GM21619 (cell line): ENCODE measurements around the gene ZBTB12.
A peak's percentile ranks its signal among the peaks of the same experiment; 100 is the strongest.
"Not testable (repeated sequence)": the region's sequence is repeated elsewhere in the genome, so short reads cannot be mapped to it uniquely, and the experiment has no call there.

Experiments used
- ATAC-seq: cut with Tn5 transposase; IDR thresholded peaks from one replicate; pipeline ENCODE4 v1.9.1; 2021; ENCODE audit not compliant: unreplicated experiment

Gene ZBTB12

GRCh38 chr6:31922942-31923341, 21.1 kb upstream of the ZBTB12 start:
- no peak for ATAC-seq

GRCh38 chr6:31920811-31921210, 18.9 kb upstream of the ZBTB12 start:
- ATAC-seq: no peak

- ATAC-seq: no peak
These were observed 17.9 kb upstream of the ZBTB12 start for GRCh38 chr6:31919624-31920303.

GRCh38 chr6:31918069-31918720, 16.3 kb upstream of the ZBTB12 start:
- ATAC-seq: no peak

DNA sequence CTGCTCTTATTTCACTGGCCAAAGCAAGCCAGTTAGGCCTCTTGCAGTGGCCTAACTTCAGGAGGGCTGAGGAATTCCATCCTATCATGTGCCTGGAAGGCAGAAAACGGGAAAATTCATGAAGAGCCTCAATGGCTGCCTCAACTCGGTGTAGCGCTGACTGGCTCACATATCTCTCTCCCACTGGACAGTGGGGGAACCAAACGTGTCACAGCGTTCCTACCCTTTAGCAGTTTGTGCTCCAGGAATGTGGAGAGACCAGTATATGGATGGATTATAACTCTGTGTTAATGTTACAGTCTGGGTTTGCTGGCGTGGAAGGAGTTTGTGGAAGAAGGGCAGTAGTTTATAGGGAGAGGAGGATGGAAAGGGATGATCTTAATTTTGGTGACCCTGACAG, 13.9 kb upstream of the ZBTB12 start:
- ATAC-seq: no peak

GRCh38 chr6:31915351-31915750, 13.5 kb upstream of the ZBTB12 start:
- no peak for ATAC-seq

DNA sequence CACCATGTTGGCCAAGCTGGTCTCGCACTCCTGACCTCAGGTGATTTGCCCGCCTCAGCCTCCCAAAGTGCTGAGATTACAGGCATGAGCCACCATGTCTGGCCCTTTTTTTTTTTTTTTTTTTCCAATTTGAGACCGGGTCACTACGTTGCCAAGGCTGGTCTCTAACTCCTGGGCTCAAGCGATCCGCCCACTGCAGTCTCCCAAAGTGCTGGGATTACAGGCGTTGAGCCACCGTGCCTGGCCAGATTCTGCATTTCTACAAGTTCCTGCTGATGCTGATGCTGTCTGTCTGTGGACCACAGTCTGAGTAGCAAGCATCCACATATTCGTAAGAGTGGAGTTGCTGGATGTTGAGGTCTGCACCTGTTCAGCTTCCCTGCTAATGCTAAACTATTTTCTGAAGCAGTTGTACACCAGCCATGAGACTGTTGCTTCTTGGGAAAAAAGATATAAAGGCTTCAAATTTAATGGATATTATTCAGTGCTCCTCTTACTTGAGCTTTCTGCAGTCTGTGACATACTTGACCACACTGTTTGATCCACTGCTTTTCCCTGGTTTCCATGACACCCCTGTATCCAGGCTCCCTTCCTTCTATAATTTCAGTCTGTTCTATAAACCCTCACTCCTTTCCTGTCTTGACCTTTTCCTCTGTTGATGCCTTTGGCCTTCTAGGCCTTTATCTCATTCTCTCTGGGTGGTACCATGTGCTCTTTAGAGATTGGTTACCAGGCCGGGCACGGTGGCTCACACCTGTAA, 10.1 kb upstream of the ZBTB12 start:
- ATAC-seq: no peak

DNA sequence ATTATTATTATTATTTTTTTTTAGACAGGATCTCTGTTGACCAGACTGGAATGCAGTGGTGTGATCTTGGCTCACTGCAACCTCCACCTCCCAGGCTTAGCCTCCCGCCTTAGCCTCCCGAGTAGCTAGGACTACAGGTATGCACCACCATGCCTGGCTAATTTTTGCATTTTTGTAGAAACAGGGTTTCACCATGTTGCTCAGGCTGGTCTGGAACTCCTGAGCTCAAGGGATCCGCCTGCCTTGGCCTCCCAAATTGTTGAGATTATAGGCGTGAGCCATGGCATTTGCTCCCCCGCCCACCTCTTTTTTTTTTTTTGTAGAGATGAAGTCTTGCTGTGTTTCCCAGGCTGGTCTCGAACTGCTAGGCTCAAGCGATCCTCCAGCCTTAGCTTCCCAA, 7.4 kb upstream of the ZBTB12 start:
- not testable (repeated sequence) for ATAC-seq

- ATAC-seq: peak; percentile 83
These were observed 6.9 kb upstream of the ZBTB12 start for GRCh38 chr6:31908791-31909190.

DNA sequence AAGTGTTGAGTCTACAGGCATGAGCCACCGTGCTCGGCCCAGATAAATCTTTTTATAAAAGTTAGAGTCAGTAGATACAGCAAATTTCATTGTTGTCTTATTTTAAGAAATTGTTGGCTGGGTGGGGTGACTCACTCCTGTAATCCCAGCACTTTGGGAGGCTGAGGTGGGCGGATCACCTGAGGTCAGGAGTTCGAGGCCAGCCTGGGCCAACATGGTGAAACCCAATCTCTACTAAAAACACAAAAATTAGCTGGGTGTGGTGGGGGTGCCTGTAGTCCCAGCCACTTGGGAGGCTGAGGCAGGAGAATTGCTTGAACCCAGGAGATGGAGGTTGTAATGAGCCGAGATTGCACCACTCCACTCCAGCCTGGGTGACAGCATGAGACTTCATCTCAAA, 6.4 kb upstream of the ZBTB12 start:
- ATAC-seq: not testable (repeated sequence)

DNA sequence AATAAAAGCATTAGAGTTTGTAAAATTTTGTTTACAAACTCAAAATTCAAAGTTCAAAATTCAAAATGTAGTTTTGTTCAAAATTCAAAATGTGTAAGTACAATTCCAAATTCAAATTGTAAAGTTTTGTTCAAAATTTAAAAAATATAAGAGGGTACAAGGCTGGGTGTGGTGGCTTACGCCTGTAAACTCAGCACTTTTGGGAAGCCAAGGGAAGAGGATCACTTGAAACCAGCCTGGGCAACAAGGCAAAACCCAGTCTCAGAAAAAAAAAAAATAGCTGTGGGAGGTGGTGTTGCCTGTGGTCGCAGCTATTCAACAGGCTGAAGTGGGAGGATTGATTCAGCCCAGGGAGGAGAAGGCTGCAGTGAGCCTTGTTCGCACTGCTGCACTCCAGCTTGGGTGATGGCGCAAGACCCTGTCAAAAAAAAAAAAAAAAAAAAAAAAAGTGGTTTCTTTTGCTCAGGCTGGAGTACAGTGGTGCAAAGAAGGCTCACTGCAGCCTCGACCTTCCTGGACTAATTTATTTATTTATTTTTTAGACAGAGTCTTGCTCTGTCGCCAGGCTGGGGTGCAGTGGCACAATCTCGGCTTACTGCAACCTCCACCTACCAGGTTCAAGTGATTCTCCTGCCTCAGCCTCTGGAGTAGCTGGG, 5.4 kb upstream of the ZBTB12 start:
- no peak for ATAC-seq

- ATAC-seq: not testable (repeated sequence)
These were observed 4.8 kb upstream of the ZBTB12 start for GRCh38 chr6:31906727-31907126.

- ATAC-seq: no peak
These were observed 4.2 kb upstream of the ZBTB12 start for GRCh38 chr6:31906122-31906521.

GRCh38 chr6:31905041-31905440, 3.2 kb upstream of the ZBTB12 start:
- no peak for ATAC-seq

- ATAC-seq: no peak
These were observed 2.1 kb upstream of the ZBTB12 start for GRCh38 chr6:31903957-31904356.

DNA sequence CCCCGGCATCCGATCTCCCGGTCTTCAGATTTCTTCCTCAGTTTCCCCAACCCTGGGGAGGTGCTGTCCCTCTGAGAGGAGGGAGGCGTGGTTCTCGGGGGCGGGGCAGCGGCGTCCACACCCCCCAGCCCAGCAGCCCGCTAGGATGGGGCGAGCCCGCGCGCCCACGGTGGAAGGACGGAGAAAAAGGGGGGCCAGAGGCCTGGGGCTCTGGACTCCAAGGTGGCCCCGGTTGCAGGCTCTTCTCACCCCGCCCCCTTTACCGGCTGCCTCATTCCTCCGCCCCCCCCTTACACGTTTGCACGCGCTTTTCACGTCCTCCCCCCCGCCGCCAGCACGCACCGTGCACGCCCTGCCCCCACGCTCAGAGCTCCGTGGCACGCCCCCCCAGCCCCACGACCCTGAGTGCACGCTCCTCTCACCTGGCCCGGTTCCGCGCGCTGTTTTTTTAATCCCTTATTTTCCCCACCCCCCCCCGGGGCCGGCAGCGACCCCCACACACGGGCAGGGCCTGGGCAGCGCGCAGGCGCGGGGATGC, 402 bp downstream of the ZBTB12 start:
- no peak for ATAC-seq

DNA sequence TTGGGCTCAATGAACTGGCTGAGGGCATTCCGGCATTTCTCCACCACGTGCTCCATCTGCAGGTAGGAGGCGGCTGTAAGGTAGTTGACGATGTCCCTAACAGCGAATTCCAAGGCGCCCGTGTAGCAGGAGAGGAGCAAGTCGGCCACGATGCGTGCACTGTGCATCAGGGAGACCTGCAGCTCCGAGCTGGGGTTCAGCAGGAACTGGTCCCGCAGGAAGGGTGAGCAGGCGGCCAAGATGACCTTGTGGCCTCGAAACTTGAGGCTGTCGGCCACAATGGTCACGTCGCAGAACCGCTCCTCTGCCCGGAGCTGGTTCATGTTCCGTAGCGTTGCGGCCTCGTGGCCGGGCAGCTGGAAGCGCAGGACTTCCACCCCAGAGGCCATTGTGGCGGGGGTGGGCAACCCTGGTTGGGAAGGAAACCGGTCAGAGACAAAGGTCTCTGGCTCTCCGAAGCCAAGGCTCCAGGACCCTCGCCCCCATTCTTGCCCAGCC, 920 bp downstream of the ZBTB12 start:
- no peak for ATAC-seq

DNA sequence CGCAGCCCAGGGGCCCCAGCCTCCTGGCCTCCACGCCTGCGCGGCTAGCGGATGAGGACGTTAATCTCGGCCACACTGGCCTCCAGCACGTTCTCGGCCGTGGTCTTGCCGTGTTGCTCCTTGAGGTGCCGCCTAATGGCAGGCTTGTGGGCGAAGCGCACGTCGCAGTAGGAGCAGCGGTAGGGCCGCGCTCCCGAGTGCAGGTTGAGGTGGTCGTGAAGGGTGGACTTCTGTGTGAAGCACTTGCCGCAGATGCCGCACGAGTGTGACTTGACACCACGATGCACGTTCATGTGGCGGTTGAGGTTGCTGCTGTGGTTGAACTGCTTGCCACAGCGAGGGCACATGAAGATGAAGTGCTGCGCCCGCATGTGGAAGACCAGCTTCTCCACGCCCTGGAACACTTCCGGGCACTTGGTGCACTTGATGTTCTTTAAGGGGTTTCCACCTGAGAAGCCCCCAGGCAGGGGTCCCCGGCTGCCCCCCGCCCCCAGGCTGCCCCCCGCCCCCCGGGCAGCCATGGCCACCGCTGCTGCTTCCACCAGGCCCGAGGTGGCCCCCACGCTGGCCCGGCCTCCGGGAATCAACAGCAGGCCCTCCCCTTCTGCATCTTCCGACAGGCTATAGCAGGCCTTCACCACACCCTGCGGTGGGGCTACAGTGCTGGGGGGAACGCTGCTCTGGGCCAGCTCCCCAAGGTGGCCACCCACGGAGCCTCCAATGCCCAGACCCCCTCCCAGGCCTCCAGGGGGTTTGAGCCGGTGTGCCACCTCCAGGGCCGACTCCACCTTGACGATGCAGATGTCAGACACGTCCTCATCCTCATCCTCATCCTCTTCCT, 1.8 kb downstream of the ZBTB12 start:
- no peak for ATAC-seq

DNA sequence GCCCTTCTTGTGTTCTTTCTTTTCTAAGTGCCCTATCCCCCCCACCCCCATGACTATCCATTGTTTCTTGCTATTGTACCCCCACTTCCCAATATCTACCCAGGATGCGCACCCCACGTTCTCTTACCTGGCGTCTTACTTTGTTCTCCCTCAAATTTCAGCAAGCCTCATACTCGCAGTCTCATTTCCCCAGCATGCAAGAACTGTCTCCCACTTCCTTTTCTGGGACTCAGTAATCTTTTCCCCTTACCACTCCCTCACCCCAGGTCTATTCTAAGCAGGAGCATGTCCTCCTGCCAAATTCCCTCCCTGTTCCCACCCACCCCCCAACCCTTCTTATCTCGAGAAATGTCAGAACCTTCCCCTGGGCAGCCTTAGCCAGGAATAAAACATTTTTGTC, 2.7 kb downstream of the ZBTB12 start:
- no peak for ATAC-seq

DNA sequence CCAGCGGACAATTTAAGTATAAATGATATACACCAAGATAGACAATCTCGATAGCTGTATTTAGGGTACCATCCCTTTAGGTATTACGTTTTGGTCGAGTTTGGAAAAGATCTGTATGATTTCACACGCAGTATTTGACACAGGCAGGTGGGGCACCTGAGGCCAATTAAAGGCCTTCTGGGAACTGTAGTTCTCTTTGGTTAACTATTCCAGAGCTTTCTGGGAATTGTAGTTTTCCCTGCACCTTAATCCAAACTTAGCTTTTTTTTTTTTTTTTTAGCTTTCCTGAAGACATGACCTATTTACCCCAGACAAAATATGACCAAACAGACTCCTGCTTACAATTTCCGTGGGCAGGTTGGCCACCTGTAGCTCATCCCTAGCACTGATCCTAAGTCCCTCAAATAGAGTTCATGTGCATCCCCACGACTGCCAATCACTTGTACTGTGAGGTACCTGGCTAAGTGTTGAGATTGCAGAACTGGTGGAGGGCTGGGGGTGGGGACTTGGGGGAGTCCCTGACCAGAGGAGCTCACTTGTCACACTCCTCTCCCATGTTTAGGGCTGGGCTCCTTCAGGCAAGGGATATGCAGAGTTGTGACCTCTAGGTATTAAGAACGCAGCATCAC, 3.4 kb downstream of the ZBTB12 start:
- ATAC-seq: no peak
